Stimulated activated memory B cell treated with anti-CD40 and anti-IgM and Interleukin-4, amounts not matched to agents 10 μg/mL and 1 μg/mL and 100 μg/mL, for 72 hours (primary cell): ENCODE data around the gene FAM131C.
A peak's percentile ranks its signal among the peaks of the same experiment; 100 is the strongest.
"Not testable (repeated sequence)": the region's sequence is repeated elsewhere in the genome, so short reads cannot be mapped to it uniquely, and the experiment has no call there.

Experiments
- ATAC-seq: fragments of 150-1000 bp; cut with Tn5 transposase; 2 replicates; pipeline ENCODE4 v1.10.0; 2021
- H3K27ac Mint-ChIP-seq: one replicate; pipeline ENCODE4 v1.8.0; 2022; ENCODE audit warnings: mild to moderate bottlenecking, mixed read lengths
- H3K27me3 Mint-ChIP-seq: one replicate; pipeline ENCODE4 v1.8.0; 2022; ENCODE audit warnings: mixed read lengths
- H3K36me3 Mint-ChIP-seq: one replicate; pipeline ENCODE4 v1.8.0; 2022; ENCODE audit warnings: mixed read lengths
- H3K4me1 Mint-ChIP-seq: one replicate; pipeline ENCODE4 v1.8.0; 2022; ENCODE audit warnings: mixed read lengths
- H3K4me3 Mint-ChIP-seq: one replicate; pipeline ENCODE4 v1.8.0; 2022; ENCODE audit warnings: mild to moderate bottlenecking, moderate library complexity, mixed read lengths
- H3K9me3 Mint-ChIP-seq: one replicate; pipeline ENCODE4 v1.8.0; 2022; ENCODE audit warnings: mixed read lengths

FAM131C gene

GRCh38 chr1:16028237-16029002 lies 45.0 kb downstream of the FAM131C start:
- Mint-ChIP-seq H3K27ac (no peak overlapping the region), H3K36me3 (no peaks in the 10 kb centered on the region), H3K4me1 (peaks cover 25% of the 10 kb centered on the region), H3K27me3 (peaks cover 57% of the 10 kb centered on the region), H3K4me3 (peak overlapping the region; percentile 8), H3K9me3 (no peaks in the 10 kb centered on the region)
- no peak for ATAC-seq

- Mint-ChIP-seq H3K36me3 (no peaks in the 10 kb centered on the region), H3K27me3 (peaks cover 56% of the 10 kb centered on the region), H3K4me3 (peak overlapping the region; percentile 42), H3K27ac (no peak overlapping the region), H3K9me3 (no peaks in the 10 kb centered on the region), H3K4me1 (peaks cover 18% of the 10 kb centered on the region)
- no peak for ATAC-seq
Observed at GRCh38 chr1:16026723-16027484, 46.5 kb downstream of the FAM131C start.

- H3K4me1 Mint-ChIP-seq: peaks cover 18% of the 10 kb centered on the region
- H3K9me3 Mint-ChIP-seq, H3K27ac Mint-ChIP-seq, H3K36me3 Mint-ChIP-seq, H3K4me3 Mint-ChIP-seq, ATAC-seq: not testable (repeated sequence)
- peaks cover 62% of the 10 kb centered on the region for H3K27me3 Mint-ChIP-seq
Observed at GRCh38 chr1:16026302-16026701, 47.1 kb downstream of the FAM131C start.

GRCh38 chr1:16023050-16023653 lies 50.3 kb downstream of the FAM131C start:
- Mint-ChIP-seq H3K4me1 (peaks cover 12% of the 10 kb centered on the region), H3K27me3 (peaks cover 36% of the 10 kb centered on the region), H3K36me3 (no peaks in the 10 kb centered on the region), H3K9me3 (no peaks in the 10 kb centered on the region), H3K4me3 (no peak overlapping the region), H3K27ac (no peak overlapping the region)
- no peak for ATAC-seq

GRCh38 chr1:16022393-16022792 lies 51.1 kb downstream of the FAM131C start:
- ATAC-seq: no peak
- H3K36me3 Mint-ChIP-seq: no peaks in the 10 kb centered on the region
- H3K27ac Mint-ChIP-seq: no peak overlapping the region
- no peak overlapping the region for H3K4me3 Mint-ChIP-seq
- peaks cover 13% of the 10 kb centered on the region for H3K4me1 Mint-ChIP-seq
- H3K9me3 Mint-ChIP-seq: no peaks in the 10 kb centered on the region
- H3K27me3 Mint-ChIP-seq: peaks cover 29% of the 10 kb centered on the region

- no peaks in the 10 kb centered on the region for H3K36me3 Mint-ChIP-seq
- peaks cover 11% of the 10 kb centered on the region for H3K4me1 Mint-ChIP-seq
- no peaks in the 10 kb centered on the region for H3K9me3 Mint-ChIP-seq
- ATAC-seq: no peak
- no peak within 1 kb of the TSS for H3K4me3 Mint-ChIP-seq
- no peak within 1 kb of the TSS for H3K27ac Mint-ChIP-seq
- peaks cover 22% of the 10 kb centered on the region for H3K27me3 Mint-ChIP-seq
Observed at GRCh38 chr1:16021681-16022080, 51.8 kb downstream of the FAM131C start, which contains the start of gene CLCNKA. Gene CLCNKA, plus strand, starts transcription at chr1:16022036. Its CDS starts 584 bp downstream, at chr1:16022620.

- peaks cover 23% of the 10 kb centered on the region for H3K27me3 Mint-ChIP-seq
- not testable (repeated sequence) for ATAC-seq, H3K27ac Mint-ChIP-seq, H3K9me3 Mint-ChIP-seq, H3K4me3 Mint-ChIP-seq, H3K36me3 Mint-ChIP-seq
- H3K4me1 Mint-ChIP-seq: peaks cover 13% of the 10 kb centered on the region
Observed at GRCh38 chr1:16020878-16021277, 52.6 kb downstream of the FAM131C start.

- H3K27ac Mint-ChIP-seq: no peak overlapping the region
- H3K9me3 Mint-ChIP-seq: no peaks in the 10 kb centered on the region
- H3K27me3 Mint-ChIP-seq: peaks cover 28% of the 10 kb centered on the region
- no peaks in the 10 kb centered on the region for H3K36me3 Mint-ChIP-seq
- ATAC-seq: no peak
- peaks cover 18% of the 10 kb centered on the region for H3K4me1 Mint-ChIP-seq
- H3K4me3 Mint-ChIP-seq: no peak overlapping the region
Observed at GRCh38 chr1:16020325-16020724, 53.1 kb downstream of the FAM131C start.

GRCh38 chr1:16019644-16020277 lies 53.7 kb downstream of the FAM131C start:
- ATAC-seq: no peak
- Mint-ChIP-seq H3K4me1 (peaks cover 24% of the 10 kb centered on the region), H3K36me3 (no peaks in the 10 kb centered on the region)

GRCh38 chr1:16018749-16019643 lies 54.5 kb downstream of the FAM131C start:
- H3K4me1 Mint-ChIP-seq: peaks cover 32% of the 10 kb centered on the region

More at GRCh38 chr1:16019644-16020277, 53.7 kb downstream of the FAM131C start:
- Mint-ChIP-seq H3K27ac (no peak overlapping the region), H3K27me3 (peaks cover 33% of the 10 kb centered on the region), H3K4me3 (no peak overlapping the region), H3K9me3 (no peaks in the 10 kb centered on the region)

GRCh38 chr1:16018308-16018707 lies 55.1 kb downstream of the FAM131C start:
- H3K36me3 Mint-ChIP-seq: no peaks in the 10 kb centered on the region
- no peaks in the 10 kb centered on the region for H3K9me3 Mint-ChIP-seq
- no peak for ATAC-seq
- no peak overlapping the region for H3K4me3 Mint-ChIP-seq
- peaks cover 39% of the 10 kb centered on the region for H3K4me1 Mint-ChIP-seq
- H3K27me3 Mint-ChIP-seq: peaks cover 33% of the 10 kb centered on the region
- no peak overlapping the region for H3K27ac Mint-ChIP-seq

More at GRCh38 chr1:16018749-16019643, 54.5 kb downstream of the FAM131C start:
- H3K9me3 Mint-ChIP-seq: no peaks in the 10 kb centered on the region
- no peaks in the 10 kb centered on the region for H3K36me3 Mint-ChIP-seq
- peaks cover 33% of the 10 kb centered on the region for H3K27me3 Mint-ChIP-seq
- no peak for ATAC-seq
- H3K4me3 Mint-ChIP-seq: no peak overlapping the region
- H3K27ac Mint-ChIP-seq: no peak overlapping the region

GRCh38 chr1:16017461-16018303 lies 55.8 kb downstream of the FAM131C start, which contains the start of gene HSPB7:
Gene HSPB7, minus strand, starts transcription at chr1:16018043. Its CDS starts 80 bp downstream, at chr1:16017963.
- Mint-ChIP-seq H3K4me1 (peaks cover 40% of the 10 kb centered on the region), H3K4me3 (no peak within 1 kb of the TSS), H3K27ac (no peak within 1 kb of the TSS), H3K9me3 (no peaks in the 10 kb centered on the region), H3K27me3 (peaks cover 30% of the 10 kb centered on the region), H3K36me3 (no peaks in the 10 kb centered on the region)
- no peak for ATAC-seq

GRCh38 chr1:16017076-16017460 lies 56.4 kb downstream of the FAM131C start:
- Mint-ChIP-seq H3K27me3 (peaks cover 24% of the 10 kb centered on the region), H3K27ac (no peak overlapping the region), H3K4me1 (peaks cover 46% of the 10 kb centered on the region), H3K4me3 (no peak overlapping the region), H3K9me3 (no peaks in the 10 kb centered on the region), H3K36me3 (no peaks in the 10 kb centered on the region)
- ATAC-seq: no peak
